Loucy (cell line): ENCODE measurements around the gene ATXN7L2.

ENCODE experiments used
- EZH2phosphoT487 ChIP-seq: fragments of 200-600 bp; IDR thresholded peaks from 2 replicates; pipeline ENCODE4 v1.6.1; 2018; ENCODE audit warnings: antibody characterized with exemption, mild to moderate bottlenecking, moderate library complexity, borderline replicate concordance
- TF ChIP-seq, protein P1 (sequence below): fragments of 200-600 bp; sonication (generic); conservative IDR thresholded peaks from 2 replicates; pipeline ENCODE4 v1.5.1; 2014; ENCODE audit warnings: mild to moderate bottlenecking, antibody characterized with exemption, low read length

DNA sequence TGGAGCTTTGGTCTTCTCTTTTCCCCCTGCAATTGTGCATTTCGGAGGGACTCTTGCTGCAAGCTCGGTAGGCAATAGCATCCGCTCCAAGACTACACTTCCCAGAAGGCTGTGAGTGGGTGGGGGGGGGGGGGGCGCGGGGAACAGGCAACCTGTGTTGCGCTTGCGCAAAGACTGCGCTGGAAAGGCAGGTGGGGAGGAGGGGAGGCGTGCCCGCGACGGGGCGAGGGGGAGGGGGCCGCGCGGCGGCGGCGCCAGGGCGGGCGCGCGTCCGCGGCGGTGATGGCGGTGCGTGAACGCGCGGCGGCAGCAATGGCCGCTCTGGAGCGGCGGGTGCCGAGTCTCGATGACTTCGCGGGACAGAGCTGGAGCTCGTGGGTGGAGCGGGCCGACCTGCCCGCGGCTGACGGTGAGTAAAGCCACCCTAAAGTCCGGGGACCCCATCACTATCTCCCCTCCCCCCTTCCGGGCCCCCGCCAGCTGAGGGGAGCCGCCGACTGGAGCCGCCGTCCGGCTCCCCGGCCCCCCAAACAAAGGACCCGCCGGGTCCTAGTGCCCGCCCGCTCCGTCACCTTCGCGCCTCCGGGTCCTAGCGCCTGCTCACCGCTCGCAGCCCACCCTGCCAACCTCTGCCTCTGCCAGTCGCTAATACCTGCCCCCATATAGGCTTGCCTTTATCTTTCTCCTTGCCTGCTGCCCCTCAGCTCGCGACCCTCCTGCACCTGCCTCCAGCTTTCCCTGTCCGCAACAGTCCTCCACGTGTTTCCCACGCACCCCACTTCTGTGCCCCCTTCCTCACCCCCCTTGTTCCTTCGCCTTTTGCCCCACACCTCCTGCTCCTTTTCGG lies at the start of gene ATXN7L2:
- TF ChIP-seq, protein P1, sequence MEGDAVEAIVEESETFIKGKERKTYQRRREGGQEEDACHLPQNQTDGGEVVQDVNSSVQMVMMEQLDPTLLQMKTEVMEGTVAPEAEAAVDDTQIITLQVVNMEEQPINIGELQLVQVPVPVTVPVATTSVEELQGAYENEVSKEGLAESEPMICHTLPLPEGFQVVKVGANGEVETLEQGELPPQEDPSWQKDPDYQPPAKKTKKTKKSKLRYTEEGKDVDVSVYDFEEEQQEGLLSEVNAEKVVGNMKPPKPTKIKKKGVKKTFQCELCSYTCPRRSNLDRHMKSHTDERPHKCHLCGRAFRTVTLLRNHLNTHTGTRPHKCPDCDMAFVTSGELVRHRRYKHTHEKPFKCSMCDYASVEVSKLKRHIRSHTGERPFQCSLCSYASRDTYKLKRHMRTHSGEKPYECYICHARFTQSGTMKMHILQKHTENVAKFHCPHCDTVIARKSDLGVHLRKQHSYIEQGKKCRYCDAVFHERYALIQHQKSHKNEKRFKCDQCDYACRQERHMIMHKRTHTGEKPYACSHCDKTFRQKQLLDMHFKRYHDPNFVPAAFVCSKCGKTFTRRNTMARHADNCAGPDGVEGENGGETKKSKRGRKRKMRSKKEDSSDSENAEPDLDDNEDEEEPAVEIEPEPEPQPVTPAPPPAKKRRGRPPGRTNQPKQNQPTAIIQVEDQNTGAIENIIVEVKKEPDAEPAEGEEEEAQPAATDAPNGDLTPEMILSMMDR, result no peak
- no peak for TF ChIP-seq EZH2phosphoT487
